Astrocyte (in vitro differentiated cells and primary cell): Measurements from ENCODE around the gene MED12L.

ENCODE experiments used
- EZH2 ChIP-seq: IDR thresholded peaks from 2 replicates; pipeline ENCODE4 v1.6.1; 2012; ENCODE audit warnings: mild to moderate bottlenecking, low read length, inconsistent platforms; ENCODE audit not compliant: insufficient read depth
- TF ChIP-seq, protein P1 (sequence below): IDR thresholded peaks from 2 replicates; pipeline ENCODE4 v1.5.1; 2011; ENCODE audit warnings: low read depth, mild to moderate bottlenecking, inconsistent platforms, low read length, moderate library complexity; ENCODE audit not compliant: insufficient read depth

DNA sequence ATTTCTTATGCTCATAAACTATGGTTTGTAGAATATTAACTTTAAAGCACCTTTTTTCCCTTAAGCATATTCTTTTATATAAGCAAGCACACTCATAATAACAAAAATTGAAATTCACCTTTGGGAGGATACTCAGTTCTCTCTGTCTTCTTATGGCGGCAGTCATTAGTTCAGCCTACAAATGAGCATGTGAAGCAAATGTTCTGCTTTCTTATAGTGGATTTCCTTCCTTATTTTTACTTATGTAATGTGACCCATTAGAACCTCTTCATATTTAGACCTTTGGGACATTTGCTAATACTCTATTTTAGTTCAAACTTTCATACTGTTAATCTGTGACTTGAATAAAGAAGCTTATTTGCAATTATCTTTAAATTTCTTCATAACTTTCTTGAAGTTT, 243.9 kb downstream of the MED12L start, which contains the start of gene P2RY13:
- TF ChIP-seq, protein P1, sequence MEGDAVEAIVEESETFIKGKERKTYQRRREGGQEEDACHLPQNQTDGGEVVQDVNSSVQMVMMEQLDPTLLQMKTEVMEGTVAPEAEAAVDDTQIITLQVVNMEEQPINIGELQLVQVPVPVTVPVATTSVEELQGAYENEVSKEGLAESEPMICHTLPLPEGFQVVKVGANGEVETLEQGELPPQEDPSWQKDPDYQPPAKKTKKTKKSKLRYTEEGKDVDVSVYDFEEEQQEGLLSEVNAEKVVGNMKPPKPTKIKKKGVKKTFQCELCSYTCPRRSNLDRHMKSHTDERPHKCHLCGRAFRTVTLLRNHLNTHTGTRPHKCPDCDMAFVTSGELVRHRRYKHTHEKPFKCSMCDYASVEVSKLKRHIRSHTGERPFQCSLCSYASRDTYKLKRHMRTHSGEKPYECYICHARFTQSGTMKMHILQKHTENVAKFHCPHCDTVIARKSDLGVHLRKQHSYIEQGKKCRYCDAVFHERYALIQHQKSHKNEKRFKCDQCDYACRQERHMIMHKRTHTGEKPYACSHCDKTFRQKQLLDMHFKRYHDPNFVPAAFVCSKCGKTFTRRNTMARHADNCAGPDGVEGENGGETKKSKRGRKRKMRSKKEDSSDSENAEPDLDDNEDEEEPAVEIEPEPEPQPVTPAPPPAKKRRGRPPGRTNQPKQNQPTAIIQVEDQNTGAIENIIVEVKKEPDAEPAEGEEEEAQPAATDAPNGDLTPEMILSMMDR, result no peak
- TF ChIP-seq EZH2, result no peak
